ENCODE results near the gene CTAGE9. TPM values are rescaled to one million over a fixed set of nuclear protein-coding genes. Genes with fewer than 3 reads are reported as not detected.

The CTAGE9 gene
- total and polyA plus RNA-seq, 2 of the 8 experiments (the other 6 are each of a cell fraction or from before 2014, with no cell fraction given): not detected

DNA sequence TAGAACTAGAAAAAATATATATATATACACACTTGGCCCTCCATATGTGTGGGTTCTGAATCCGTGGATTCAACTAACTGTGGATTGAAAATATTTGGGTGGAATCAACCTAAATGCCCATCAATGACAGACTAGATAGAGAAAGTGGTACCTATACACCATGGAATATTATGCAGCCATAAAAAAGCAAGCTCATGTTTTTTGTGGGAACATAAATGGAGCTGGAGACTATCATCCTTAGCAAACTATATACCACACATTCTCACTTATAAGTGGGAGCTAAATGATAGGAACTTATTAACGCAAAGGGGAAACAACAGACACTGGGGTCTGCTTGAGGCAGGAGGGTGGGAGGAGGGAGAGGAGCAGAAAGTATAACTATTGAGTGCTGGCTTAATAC, 37.6 kb downstream of the CTAGE9 start:
- FAIRE-seq (no peak), DNase-seq (ENCODE audit: low read depth in 1 of 2, low spot score in 2 of 2) (no peak)
- H3K9ac ChIP-seq (replicated peaks in 1 of 4; ENCODE audit: extremely low read depth in 1 of 4, low read depth in 3 of 4, low read length in 3 of 4): no peak overlapping the region
- no peak overlapping the region for H4K91ac ChIP-seq (replicated peaks; ENCODE audit: insufficient read length, low read length)
- no peak overlapping the region for H2AFZ ChIP-seq (ENCODE audit: low read length)
- no peak overlapping the region for H3K14ac ChIP-seq (ENCODE audit: insufficient read length)
- no peak overlapping the region for H2BK20ac ChIP-seq (ENCODE audit: low read length)
- H4K8ac ChIP-seq (ENCODE audit: extremely low read depth, insufficient read depth, low read length): no peak overlapping the region
- H2BK12ac ChIP-seq (ENCODE audit: low read depth, low read length): no peak overlapping the region
- no peak overlapping the region for H3K4me2 ChIP-seq (ENCODE audit: insufficient read depth in 1 of 2, low read depth in 2 of 2, low read length in 2 of 2)
- ChIA-PET POLR2A (ENCODE audit: partially characterized antibody) (no interaction called here), CTCF (ENCODE audit: partially characterized antibody) (interaction anchor here (0.6 kb wide), 2 partner anchors 172 to 1127 kb away, joined by 3 to 5 read pairs; no protein-coding TSS in a partner anchor)
- no peak overlapping the region for H3K4ac ChIP-seq (replicated peaks; ENCODE audit: insufficient read length, low read depth, low read length)
- H3K27ac ChIP-seq (ENCODE audit: low read depth, low read length): no peak overlapping the region
- H3K36me3 ChIP-seq (ENCODE audit: control insufficient read depth in 2 of 4, insufficient read depth in 4 of 4, low read length in 3 of 4): no peaks in the 10 kb centered on the region
- no peaks in the 10 kb centered on the region for H3K23me2 ChIP-seq (ENCODE audit: low read depth, low read length)
- no peak overlapping the region for H4K5ac ChIP-seq (ENCODE audit: insufficient read length, low read depth, low read length)
- H3K79me2 ChIP-seq (ENCODE audit: control insufficient read depth in 1 of 2, insufficient read depth in 2 of 2, low read length in 2 of 2): no peaks in the 10 kb centered on the region
- no peaks in the 10 kb centered on the region for H3K9me3 ChIP-seq (ENCODE audit: insufficient read depth in 2 of 2, low read depth in 1 of 2, low read length in 1 of 2)
- no peak overlapping the region for H3K56ac ChIP-seq (replicated peaks; ENCODE audit: insufficient read length, low read depth, low read length)
- H2AK5ac ChIP-seq (ENCODE audit: low read depth, low read length): no peak overlapping the region
- H3K79me1 ChIP-seq (ENCODE audit: low read depth, low read length): no peaks in the 10 kb centered on the region
- H2BK5ac ChIP-seq (ENCODE audit: low read depth, low read length): no peak overlapping the region
- H4K20me1 ChIP-seq (replicated peaks in 1 of 2; ENCODE audit: control insufficient read depth in 1 of 2, insufficient read depth in 2 of 2, low read length in 2 of 2): no peaks in the 10 kb centered on the region
- no peak overlapping the region for H3K23ac ChIP-seq (ENCODE audit: insufficient read length)
- H2BK120ac ChIP-seq (replicated peaks; ENCODE audit: low read depth, low read length): no peak overlapping the region
- no peak overlapping the region for H3K18ac ChIP-seq (ENCODE audit: extremely low read depth, low read length)
- H3K27me3 ChIP-seq (replicated peaks in 1 of 4; ENCODE audit: control insufficient read depth in 3 of 4, extremely low read depth in 1 of 4, insufficient read depth in 3 of 4, low read length in 3 of 4): peaks cover 0 to 1% (median 0%) of the 10 kb centered on the region in 4 experiments; a peak in 1 of 7 replicates
- H3K4me1 ChIP-seq (replicated peaks in 1 of 4; ENCODE audit: control insufficient read depth in 3 of 4, insufficient read depth in 4 of 4, low read length in 3 of 4): no peaks in the 10 kb centered on the region
- WGBS, 2 experiments (ENCODE audit: extremely low coverage in 1 of 2, insufficient coverage in 1 of 2, insufficient read length in 1 of 2, insufficient replicate concordance in 2 of 2, low coverage in 1 of 2, low lambda C conversion rate in 2 of 2, missing lambda C conversion rate in 1 of 2): 95% methylated on average over 2 of the region's 2 CpGs; no CpG with 5 or more reads in 1 of the 2 experiments
- no peak overlapping the region for H2BK15ac ChIP-seq (ENCODE audit: low read length)
- no peak overlapping the region for H3K4me3 ChIP-seq (ENCODE audit: extremely low read depth in 1 of 4, insufficient read depth in 2 of 4, low read depth in 3 of 4, low read length in 4 of 4)
- TF ChIP-seq NANOG (IDR thresholded peaks at IDR 0.05; ENCODE audit: insufficient read depth, low read depth, low read length, poor library complexity, severe bottlenecking) (no peak), CBX8 (IDR thresholded peaks at IDR 0.05; ENCODE audit: borderline replicate concordance, low read depth, low read length) (no peak)
